WTC11 (cell line): Measurements from ENCODE around the gene ACVR1. TPM values are rescaled to one million over a fixed set of nuclear protein-coding genes. Genes with fewer than 3 reads are reported as not detected.
A peak's percentile ranks its signal among the peaks of the same experiment; 100 is the strongest.

Experiments used
- ATAC-seq: fragments of 200-7000 bp; cut with Tn5 transposase; 2 replicates; pipeline ENCODE4 v1.10.0; 2021; ENCODE audit warnings: mild to moderate bottlenecking, moderate library complexity
- Bru-seq: library from RNA; stranded (reverse); fragments of 400-500 nt; gene quantifications from one replicate; lab custom pipeline; 2021; lab: Mats Ljungman, UMichigan
- CTCF ChIA-PET: fragments of 300-600 bp; sonication (Branson Sonifier 250); formaldehyde crosslinking; loops from one replicate; lab custom pipeline; 2021; ENCODE audit warnings: antibody characterized with exemption; lab: Charles Lee
- POLR2A ChIA-PET: fragments of 350-600 bp; sonication (Branson Sonifier 250); formaldehyde crosslinking; loops from one replicate; lab custom pipeline; 2021; ENCODE audit warnings: antibody characterized with exemption; lab: Charles Lee
- DNase-seq: peaks from one replicate; pipeline ENCODE4 v3.0.0; 2021; ENCODE audit warnings: low spot score
- H3K27ac Mint-ChIP-seq: 2 replicates; pipeline ENCODE4 v1.8.0; 2021; ENCODE audit warnings: mixed read lengths
- H3K27me3 Mint-ChIP-seq: 2 replicates; pipeline ENCODE4 v1.8.0; 2021; ENCODE audit warnings: low read depth, mild to moderate bottlenecking, moderate library complexity, mixed read lengths
- H3K36me3 Mint-ChIP-seq: 2 replicates; pipeline ENCODE4 v1.8.0; 2021; ENCODE audit warnings: mixed read lengths
- H3K4me1 Mint-ChIP-seq: 2 replicates; pipeline ENCODE4 v1.8.0; 2022; ENCODE audit warnings: mixed read lengths
- H3K4me3 Mint-ChIP-seq: 2 replicates; pipeline ENCODE4 v1.8.0; 2021; ENCODE audit warnings: mild to moderate bottlenecking, moderate library complexity, mixed read lengths
- H3K9me3 Mint-ChIP-seq: 2 replicates; pipeline ENCODE4 v1.8.0; 2021; ENCODE audit warnings: mixed read lengths
- ARID4B ChIP-seq: sonication (generic); formaldehyde crosslinking; IDR thresholded peaks from 2 replicates; pipeline ENCODE4 v1.8.0; 2023; ENCODE audit warnings: missing genetic modification reagents, mild to moderate bottlenecking, borderline replicate concordance
- E2F1 ChIP-seq: sonication (generic); formaldehyde crosslinking; IDR thresholded peaks from 2 replicates; pipeline ENCODE4 v1.8.0; 2022; ENCODE audit warnings: mild to moderate bottlenecking, missing genetic modification reagents
- FOXP1 ChIP-seq: sonication (generic); formaldehyde crosslinking; IDR thresholded peaks from 2 replicates; pipeline ENCODE4 v1.8.0; 2022; ENCODE audit warnings: missing genetic modification reagents, mild to moderate bottlenecking, moderate library complexity, borderline replicate concordance
- HMGXB4 ChIP-seq: sonication (generic); formaldehyde crosslinking; IDR thresholded peaks from 2 replicates; pipeline ENCODE4 v1.8.1; 2023; ENCODE audit warnings: mild to moderate bottlenecking, moderate library complexity, missing genetic modification reagents
- IRF2 ChIP-seq: sonication (generic); formaldehyde crosslinking; IDR thresholded peaks from 2 replicates; pipeline ENCODE4 v1.8.0; 2022; ENCODE audit warnings: low read depth, missing genetic modification reagents, borderline replicate concordance
- KAT7 ChIP-seq: sonication (generic); formaldehyde crosslinking; IDR thresholded peaks from 2 replicates; pipeline ENCODE4 v1.8.1; 2023; ENCODE audit warnings: missing genetic modification reagents, mild to moderate bottlenecking, borderline replicate concordance
- NFYB ChIP-seq: sonication (generic); formaldehyde crosslinking; conservative IDR thresholded peaks from 2 replicates; pipeline ENCODE4 v1.8.0; 2022; ENCODE audit warnings: low read depth, missing genetic modification reagents
- NR2C2 ChIP-seq: sonication (generic); formaldehyde crosslinking; IDR thresholded peaks from 2 replicates; pipeline ENCODE4 v1.8.0; 2022; ENCODE audit warnings: mild to moderate bottlenecking, missing genetic modification reagents
- PRDM15 ChIP-seq: sonication (generic); formaldehyde crosslinking; IDR thresholded peaks from 2 replicates; pipeline ENCODE4 v1.8.0; 2022; ENCODE audit warnings: missing genetic modification reagents
- SMAD3 ChIP-seq: sonication (generic); formaldehyde crosslinking; IDR thresholded peaks from 2 replicates; pipeline ENCODE4 v1.8.0; 2022; ENCODE audit warnings: missing genetic modification reagents, mild to moderate bottlenecking, borderline replicate concordance
- SP1 ChIP-seq: sonication (generic); formaldehyde crosslinking; conservative IDR thresholded peaks from 2 replicates; pipeline ENCODE4 v1.8.1; 2022; ENCODE audit warnings: missing genetic modification reagents
- TEAD1 ChIP-seq: sonication (generic); formaldehyde crosslinking; IDR thresholded peaks from 2 replicates; pipeline ENCODE4 v1.8.0; 2022; ENCODE audit warnings: mild to moderate bottlenecking, missing genetic modification reagents
- ZNF232 ChIP-seq: sonication (generic); formaldehyde crosslinking; IDR thresholded peaks from 2 replicates; pipeline ENCODE4 v1.8.0; 2022; ENCODE audit warnings: mild to moderate bottlenecking, missing genetic modification reagents
- ZNF263 ChIP-seq: sonication (generic); formaldehyde crosslinking; IDR thresholded peaks from 2 replicates; pipeline ENCODE4 v1.8.1; 2022; ENCODE audit warnings: low read depth, mild to moderate bottlenecking, moderate library complexity, missing genetic modification reagents
- ZNF317 ChIP-seq: sonication (generic); formaldehyde crosslinking; IDR thresholded peaks from 2 replicates; pipeline ENCODE4 v1.8.1; 2023; ENCODE audit warnings: low read depth, mild to moderate bottlenecking, moderate library complexity, missing genetic modification reagents, borderline replicate concordance
- ZNF423 ChIP-seq: fragments of 250-450 bp; sonication (Bioruptor Pico); IDR thresholded peaks from 2 replicates; pipeline ENCODE4 v2.1.2; 2022; ENCODE audit warnings: mild to moderate bottlenecking, moderate library complexity
- long read RNA-seq, 3 experiments: library from RNA in 1 of 3; library from capped mRNA in 1 of 3; library from polyadenylated mRNA in 1 of 3; unstranded in 2 of 3; stranded (forward) in 1 of 3; transcript quantifications; one replicate each; pipeline ENCODE4 v2.0.0, GENCODE V29; 2021
- total RNA-seq: library from RNA; stranded (reverse); gene quantifications from 3 replicates; pipeline ENCODE4 v1.2.3, GENCODE V29; 2021
- TF ChIP-seq, protein P1 (sequence below): sonication (generic); formaldehyde crosslinking; IDR thresholded peaks from 2 replicates; pipeline ENCODE4 v1.8.0; 2022; ENCODE audit warnings: mild to moderate bottlenecking, missing genetic modification reagents

The ACVR1 gene
- total RNA-seq: 16.8 to 20.2 TPM (median 19.2 TPM) in 3 replicates
- Bru-seq, nascent RNA: percentile 74 among the genes with signal in this experiment
- long read RNA-seq, experiment 1, transcript ACVR1-207 (11 exons, 2,861 nt): major isoform, 36 of 58 reads
- long read RNA-seq, experiment 1, partial matches to known transcripts: 11 of 58 reads
- long read RNA-seq, experiment 1, other reads (novel, unspliced or antisense): 11 of 58 reads
- long read RNA-seq, experiment 2, transcript ACVR1-207 (11 exons, 2,861 nt): major isoform, 5 of 24 reads
- long read RNA-seq, experiment 2, partial matches to known transcripts: 9 of 24 reads
- long read RNA-seq, experiment 2, other reads (novel, unspliced or antisense): 10 of 24 reads
- long read RNA-seq, experiment 3, partial matches to known transcripts: 8 of 12 reads
- long read RNA-seq, experiment 3, other reads (novel, unspliced or antisense): 2 of 12 reads

DNA sequence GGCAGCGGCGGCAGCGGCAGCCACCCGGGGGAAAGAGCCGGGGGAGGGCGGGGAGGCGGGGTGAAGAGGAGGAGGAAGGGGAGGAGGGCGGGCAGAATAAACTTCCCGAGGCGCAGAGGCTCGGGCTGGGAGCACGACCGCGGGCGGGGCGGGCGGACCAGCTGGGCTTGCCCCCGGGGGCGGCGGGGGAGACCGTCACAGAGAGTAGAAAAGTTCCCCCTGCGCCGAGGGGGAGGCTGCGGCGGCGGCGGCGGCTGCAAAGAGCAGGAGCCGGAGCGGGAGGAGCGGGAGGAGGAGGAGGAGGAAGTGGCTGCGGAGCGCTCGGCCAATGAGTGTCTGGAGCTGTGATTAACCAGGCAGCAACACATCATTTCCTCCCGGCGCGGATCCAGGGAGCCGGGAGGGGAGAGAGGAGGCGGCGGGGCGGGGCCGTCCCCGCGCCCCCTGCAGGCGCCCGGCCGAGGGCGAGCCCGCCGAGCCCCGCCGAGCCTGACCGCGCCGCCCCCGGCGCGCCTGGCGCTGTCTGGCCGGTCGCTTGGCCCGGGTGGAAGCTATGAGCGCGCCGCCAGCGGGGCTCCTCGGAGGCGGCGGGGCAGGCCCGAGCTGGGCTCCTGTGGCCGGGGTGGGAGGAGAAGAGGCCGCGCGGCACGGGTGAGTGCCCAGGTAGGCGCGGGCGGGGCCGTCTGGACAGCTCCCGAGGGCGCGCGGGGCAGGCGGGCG, at the start of gene ACVR1:
Gene ACVR1 (minus strand): TSS at position 265 of the 720 bp plus-strand sequence. CDS start 76,837 bp downstream, outside the sequence.
- no peaks in the 10 kb centered on the region for H3K36me3 Mint-ChIP-seq
- TF ChIP-seq KAT7 (CRISPR knock-in tag) (0 out of 2 replicates have a peak, but pooled peaks have one; percentile 20), FOXP1 (CRISPR knock-in tag) (peak; percentile 70), NFYB (CRISPR knock-in tag) (peak; percentile 28; the same call in 1 of the 2 replicates), E2F1 (CRISPR knock-in tag) (no peak), PRDM15 (peak; percentile 96), SP1 (peak; percentile 68), ZNF317 (CRISPR knock-in tag) (no peak), ZNF423 (CRISPR knock-in tag) (no peak), ZNF263 (CRISPR knock-in tag) (peak; percentile 99), ZNF232 (CRISPR knock-in tag) (peak; percentile 71; the same call in 1 of the 2 replicates), HMGXB4 (peak; percentile 47; the same call in 1 of the 2 replicates)
- POLR2A ChIA-PET: interaction anchor here (0.6 to 1.4 kb wide), 8 partner anchors 10 to 1744 kb away, joined by 3 to 6 read pairs (median 4); no protein-coding TSS in a partner anchor
- CTCF ChIA-PET: interaction anchor here (0.6 to 2.8 kb wide), 26 partner anchors 9 to 1762 kb away, joined by 3 to 11 read pairs (median 4); partner anchors contain the start of gene ACVR1C
- H3K9me3 Mint-ChIP-seq: no peaks in the 10 kb centered on the region
- peak; percentile 90 for ATAC-seq
- peak; percentile 87 for DNase-seq
- H3K4me1 Mint-ChIP-seq: peaks cover 53% of the 10 kb centered on the region
- H3K27ac Mint-ChIP-seq: peak within 1 kb of the TSS; percentile 87
- H3K4me3 Mint-ChIP-seq: peak within 1 kb of the TSS; percentile 92
- H3K27me3 Mint-ChIP-seq: no peaks in the 10 kb centered on the region; the same call in 1 of the 2 replicates

- DNase-seq (no peak), ATAC-seq (no peak)
- H3K4me3 Mint-ChIP-seq: no peak overlapping the region
- peaks cover 92% of the 10 kb centered on the region for H3K27me3 Mint-ChIP-seq
- H3K27ac Mint-ChIP-seq: no peak overlapping the region
- CTCF ChIA-PET: no interaction called here
- POLR2A ChIA-PET: no interaction called here
- peaks cover 21% of the 10 kb centered on the region for H3K4me1 Mint-ChIP-seq
- no peaks in the 10 kb centered on the region for H3K9me3 Mint-ChIP-seq
- H3K36me3 Mint-ChIP-seq: peaks cover 4% of the 10 kb centered on the region; the same call in 1 of the 2 replicates
- no peak for TF ChIP-seq TEAD1 (CRISPR knock-in tag)
- TF ChIP-seq SMAD3: no peak
- TF ChIP-seq, protein P1, sequence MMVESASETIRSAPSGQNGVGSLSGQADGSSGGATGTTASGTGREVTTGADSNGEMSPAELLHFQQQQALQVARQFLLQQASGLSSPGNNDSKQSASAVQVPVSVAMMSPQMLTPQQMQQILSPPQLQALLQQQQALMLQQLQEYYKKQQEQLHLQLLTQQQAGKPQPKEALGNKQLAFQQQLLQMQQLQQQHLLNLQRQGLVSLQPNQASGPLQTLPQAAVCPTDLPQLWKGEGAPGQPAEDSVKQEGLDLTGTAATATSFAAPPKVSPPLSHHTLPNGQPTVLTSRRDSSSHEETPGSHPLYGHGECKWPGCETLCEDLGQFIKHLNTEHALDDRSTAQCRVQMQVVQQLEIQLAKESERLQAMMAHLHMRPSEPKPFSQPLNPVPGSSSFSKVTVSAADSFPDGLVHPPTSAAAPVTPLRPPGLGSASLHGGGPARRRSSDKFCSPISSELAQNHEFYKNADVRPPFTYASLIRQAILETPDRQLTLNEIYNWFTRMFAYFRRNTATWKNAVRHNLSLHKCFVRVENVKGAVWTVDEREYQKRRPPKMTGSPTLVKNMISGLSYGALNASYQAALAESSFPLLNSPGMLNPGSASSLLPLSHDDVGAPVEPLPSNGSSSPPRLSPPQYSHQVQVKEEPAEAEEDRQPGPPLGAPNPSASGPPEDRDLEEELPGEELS (CRISPR knock-in tag): no peak
- no peak for TF ChIP-seq ARID4B (CRISPR knock-in tag)
- TF ChIP-seq SP1: no peak
- no peak for TF ChIP-seq NR2C2 (CRISPR knock-in tag)
- no peak for TF ChIP-seq IRF2 (CRISPR knock-in tag)
Observed at GRCh38 chr2:157925071-157925470, 48.9 kb upstream of the ACVR1 start.
